Body of pancreas (tissue), 4 donors: ENCODE measurements around the gene BCL2L2. TPM values are rescaled to one million over a fixed set of nuclear protein-coding genes. Genes with fewer than 3 reads are reported as not detected.

Source experiments
- ATAC-seq: fragments of 150-250 bp; one replicate; pipeline ENCODE4 v1.9.1; 2016
- DNase-seq, 4 donors: peaks; one replicate each; pipeline ENCODE4 v3.0.0-alpha.2; 2019
- H3K27ac ChIP-seq, 4 donors: fragments of 200-600 bp; sonication (generic); 1 replicate in 3 of 4; 2 replicates in 1 of 4; pipeline versions ENCODE4 v1.5.1 to v1.6.1; 2016 to 2019; ENCODE audit warnings: mild to moderate bottlenecking in 1 of 4, mixed read lengths in 1 of 4, moderate library complexity in 1 of 4
- H3K27me3 ChIP-seq, 2 donors: fragments of 200-600 bp; sonication (generic); one replicate each; pipeline ENCODE4 v1.6.0; 2016; ENCODE audit warnings: mild to moderate bottlenecking in 1 of 2
- H3K36me3 ChIP-seq, 2 donors: fragments of 200-600 bp; sonication (generic); replicated peaks in 1 of 2; 2 replicates each; pipeline ENCODE4 v1.5.1; 2016; ENCODE audit warnings: low read depth in 2 of 2; ENCODE audit not compliant: insufficient read depth in 1 of 2
- H3K4me1 ChIP-seq: fragments of 200-600 bp; sonication (generic); one replicate; pipeline ENCODE4 v1.6.0; 2016
- H3K4me3 ChIP-seq, 2 donors: fragments of 200-600 bp; sonication (generic); 1 replicate in 1 of 2; 2 replicates in 1 of 2; pipeline ENCODE4 v1.5.1; 2016 to 2019
- H3K9me3 ChIP-seq, 3 donors: fragments of 200-600 bp; sonication (generic); 1 replicate in 2 of 3; 2 replicates in 1 of 3; pipeline ENCODE4 v1.5.1; 2016
- CTCF ChIP-seq, 7 experiments: fragments of 450-650 bp in 4 of 7; fragments of 200-600 bp in 3 of 7; sonication (generic) in 3 of 7; IDR thresholded peaks; one replicate each; pipeline ENCODE4 v1.5.1; 2016 to 2019; ENCODE audit warnings: antibody characterized with exemption in 7 of 7
- POLR2A ChIP-seq, 3 donors: fragments of 450-650 bp; IDR thresholded peaks; one replicate each; pipeline ENCODE4 v1.6.1; 2016; ENCODE audit warnings: antibody characterized with exemption in 3 of 3, mild to moderate bottlenecking in 2 of 3
- whole genome bisulfite sequencing, 2 donors: methylation state at CpG; one replicate each; pipeline ENCODE4 v1.1.5; 2017; 5-methylcytosine and 5-hydroxymethylcytosine counted together
- intact Hi-C: fragments of 100-400 bp; cut with DNase I; formaldehyde crosslinking; loops from one replicate; pipeline ENCODE4 v1.15.1; 2023
- total RNA-seq, 2 donors: library from RNA; depleted of rRNA; stranded (reverse); fragments of >200 nt; gene quantifications; one replicate each; pipeline ENCODE4 v1.1.0, GENCODE V29; 2016

The BCL2L2 gene
- total RNA-seq, 2 donors from 2014 or later = 25.4 to 73.2 TPM

- Histone ChIP-seq H3K4me3 (peak overlapping the region; percentile 72 to 86), H3K27me3 (no peaks in the 10 kb centered on the region), H3K27ac (peak overlapping the region; percentile 76 to 95 (median 93)), H3K9me3 (no peaks in the 10 kb centered on the region), H3K36me3 (no peaks in the 10 kb centered on the region), H3K4me1 (peaks cover 31% of the 10 kb centered on the region)
- no peak for DNase-seq
- no peak for TF ChIP-seq CTCF (IDR thresholded peaks at IDR 0.05)
- no peak for TF ChIP-seq POLR2A (IDR thresholded peaks at IDR 0.05)
- peak; percentile 30 for ATAC-seq
- intact Hi-C loops = no loop called here
- WGBS, 2 donors = 0% methylated on average over 15 to 22 of the region's 22 CpGs
These were observed 21.1 kb upstream of the BCL2L2 start for GRCh38 chr14:23285530-23286019.

GRCh38 chr14:23286020-23286901 lies 20.4 kb upstream of the BCL2L2 start, which contains the start of gene HOMEZ:
HOMEZ (minus strand) TSS chr14:23286132; CDS start chr14:23285952, 180 bp downstream.
- TF ChIP-seq POLR2A (IDR thresholded peaks at IDR 0.05) = peak; percentile 82 to 95 (median 90)
- TF ChIP-seq CTCF (IDR thresholded peaks at IDR 0.05) = peak in 2 of 7 experiments; percentile 28 to 31
- peaks cover 31% of the 10 kb centered on the region for H3K4me1 ChIP-seq
- no peaks in the 10 kb centered on the region for H3K27me3 ChIP-seq
- WGBS, 2 donors = 0 to 3% methylated on average over 7 to 51 of the region's 53 CpGs
- intact Hi-C loops = no loop called here
- H3K27ac ChIP-seq = peak within 1 kb of the TSS; percentile 86 to 95 (median 93)
- peak within 1 kb of the TSS; percentile 72 to 86 for H3K4me3 ChIP-seq
- ATAC-seq = peak; percentile 99
- DNase-seq = peak; percentile 99
- no peaks in the 10 kb centered on the region for H3K9me3 ChIP-seq
- H3K36me3 ChIP-seq = no peaks in the 10 kb centered on the region

DNA sequence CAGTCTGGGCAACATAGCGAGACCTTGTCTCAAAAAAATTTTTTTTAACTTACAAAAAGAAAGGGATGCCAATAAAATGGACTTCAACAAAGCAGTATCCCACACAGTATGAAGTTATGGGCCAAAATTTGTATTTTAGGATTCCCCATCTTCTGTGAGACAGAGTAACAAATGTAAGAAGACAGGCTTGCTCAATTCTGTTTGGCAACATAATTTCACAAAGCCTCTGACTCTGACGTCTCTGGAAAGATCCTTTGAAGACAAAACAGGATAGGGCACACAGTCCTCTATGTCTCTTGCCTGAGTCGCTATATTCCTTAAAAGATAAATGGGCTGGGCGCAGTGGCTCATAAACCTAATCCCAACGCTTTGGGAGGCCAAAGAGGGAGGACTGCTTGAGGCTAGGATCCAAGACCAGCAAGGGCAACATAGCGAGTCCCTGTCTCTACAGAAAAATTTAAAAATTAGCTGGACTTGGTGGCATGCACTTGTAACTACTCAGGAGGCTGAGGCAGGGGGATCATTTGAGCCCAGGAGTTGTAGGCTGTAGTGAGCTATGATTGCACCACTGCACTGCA lies 19.6 kb upstream of the BCL2L2 start:
- intact Hi-C loops = no loop called here
- no peaks in the 10 kb centered on the region for H3K9me3 ChIP-seq
- peaks cover 31% of the 10 kb centered on the region for H3K4me1 ChIP-seq
- no peak for ATAC-seq
- peak overlapping the region; percentile 86 to 95 (median 93) for H3K27ac ChIP-seq
- TF ChIP-seq CTCF (IDR thresholded peaks at IDR 0.05) (no peak), POLR2A (IDR thresholded peaks at IDR 0.05) (no peak)
- WGBS, 2 donors = 47 to 51% methylated on average over 6 of the region's 6 CpGs
- DNase-seq = no peak
- H3K4me3 ChIP-seq = peak overlapping the region; percentile 4 to 19
- no peaks in the 10 kb centered on the region for H3K27me3 ChIP-seq
- no peaks in the 10 kb centered on the region for H3K36me3 ChIP-seq

DNA sequence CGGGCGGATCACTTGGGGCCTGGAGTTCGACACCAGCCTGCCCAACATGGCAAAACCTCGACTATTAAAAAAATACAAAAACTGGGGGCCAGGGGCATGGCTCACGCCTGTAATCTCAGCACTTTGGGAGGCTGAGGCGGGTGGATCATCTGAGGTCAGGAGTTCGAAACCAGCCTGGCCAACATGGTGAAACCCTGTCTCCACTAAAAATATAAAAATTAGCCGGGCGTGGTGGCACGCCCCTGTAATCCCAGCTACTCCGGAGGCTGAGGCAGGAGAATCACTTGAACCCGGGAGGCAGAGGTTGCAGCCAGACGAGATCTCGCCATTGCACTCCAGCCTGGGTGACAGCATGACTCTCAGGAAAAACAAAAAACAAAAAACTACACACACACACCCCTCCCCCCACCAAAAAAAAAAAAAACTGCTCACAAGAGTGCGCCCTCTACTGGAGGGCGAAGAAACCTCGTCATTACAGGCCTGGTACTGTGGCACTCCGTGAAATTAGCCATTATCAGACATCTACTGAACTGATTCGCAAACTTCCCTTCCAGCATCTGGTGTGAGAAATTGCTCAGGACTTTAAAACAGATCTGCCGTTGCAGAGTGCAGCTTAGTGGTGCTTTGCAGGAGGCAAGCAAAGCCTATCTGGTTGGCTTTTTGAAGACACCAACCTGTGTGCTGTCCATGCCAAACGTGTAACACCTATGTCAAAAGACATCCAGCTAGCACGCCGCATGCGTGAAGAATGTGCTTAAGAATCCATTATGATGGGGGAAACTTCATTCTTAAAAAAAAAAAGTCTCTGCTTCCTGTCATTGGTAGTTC lies 11.7 kb upstream of the BCL2L2 start:
- peaks cover 22% of the 10 kb centered on the region for H3K4me1 ChIP-seq
- no peaks in the 10 kb centered on the region for H3K9me3 ChIP-seq
- no peaks in the 10 kb centered on the region for H3K36me3 ChIP-seq
- ATAC-seq (peak; percentile 84), DNase-seq (peak; percentile 54 to 72 (median 61))
- H3K27ac ChIP-seq = peak overlapping the region in 1 of 4 donors; percentile 6
- intact Hi-C loops = no loop called here
- no peaks in the 10 kb centered on the region for H3K27me3 ChIP-seq
- WGBS, 2 donors = 22 to 27% methylated on average over 23 to 24 of the region's 24 CpGs
- H3K4me3 ChIP-seq = no peak overlapping the region
- TF ChIP-seq CTCF (IDR thresholded peaks at IDR 0.05) = peak; percentile 68 to 99 (median 89)
- TF ChIP-seq POLR2A (IDR thresholded peaks at IDR 0.05) = peak in 2 of 3 donors; percentile 17 to 23
